HL-60 (cell line): ENCODE data around the gene TRIM28.

Experiments used
- GABPA ChIP-seq: IDR thresholded peaks from 2 replicates; pipeline ENCODE4 v1.6.1; 2012; ENCODE audit warnings: low read depth
- POLR2AphosphoS5 ChIP-seq: IDR thresholded peaks from 2 replicates; pipeline ENCODE4 v1.6.1; 2012; ENCODE audit warnings: low read depth
- TF ChIP-seq, protein P1 (sequence below): IDR thresholded peaks from one replicate; pipeline ENCODE4 v1.5.1; 2011; ENCODE audit warnings: low read length, control low read depth, inconsistent platforms; ENCODE audit not compliant: insufficient read depth
- TF ChIP-seq, protein P2 (sequence below): IDR thresholded peaks from 2 replicates; pipeline ENCODE4 v1.6.1; 2012; ENCODE audit warnings: low read depth; ENCODE audit not compliant: insufficient replicate concordance

GRCh38 chr19:58579473-58580142 is 35.7 kb downstream of the TRIM28 start:
- TF ChIP-seq POLR2AphosphoS5 (no peak), GABPA (no peak)
- TF ChIP-seq, protein P1, sequence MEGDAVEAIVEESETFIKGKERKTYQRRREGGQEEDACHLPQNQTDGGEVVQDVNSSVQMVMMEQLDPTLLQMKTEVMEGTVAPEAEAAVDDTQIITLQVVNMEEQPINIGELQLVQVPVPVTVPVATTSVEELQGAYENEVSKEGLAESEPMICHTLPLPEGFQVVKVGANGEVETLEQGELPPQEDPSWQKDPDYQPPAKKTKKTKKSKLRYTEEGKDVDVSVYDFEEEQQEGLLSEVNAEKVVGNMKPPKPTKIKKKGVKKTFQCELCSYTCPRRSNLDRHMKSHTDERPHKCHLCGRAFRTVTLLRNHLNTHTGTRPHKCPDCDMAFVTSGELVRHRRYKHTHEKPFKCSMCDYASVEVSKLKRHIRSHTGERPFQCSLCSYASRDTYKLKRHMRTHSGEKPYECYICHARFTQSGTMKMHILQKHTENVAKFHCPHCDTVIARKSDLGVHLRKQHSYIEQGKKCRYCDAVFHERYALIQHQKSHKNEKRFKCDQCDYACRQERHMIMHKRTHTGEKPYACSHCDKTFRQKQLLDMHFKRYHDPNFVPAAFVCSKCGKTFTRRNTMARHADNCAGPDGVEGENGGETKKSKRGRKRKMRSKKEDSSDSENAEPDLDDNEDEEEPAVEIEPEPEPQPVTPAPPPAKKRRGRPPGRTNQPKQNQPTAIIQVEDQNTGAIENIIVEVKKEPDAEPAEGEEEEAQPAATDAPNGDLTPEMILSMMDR, result no peak
- TF ChIP-seq, protein P2, sequence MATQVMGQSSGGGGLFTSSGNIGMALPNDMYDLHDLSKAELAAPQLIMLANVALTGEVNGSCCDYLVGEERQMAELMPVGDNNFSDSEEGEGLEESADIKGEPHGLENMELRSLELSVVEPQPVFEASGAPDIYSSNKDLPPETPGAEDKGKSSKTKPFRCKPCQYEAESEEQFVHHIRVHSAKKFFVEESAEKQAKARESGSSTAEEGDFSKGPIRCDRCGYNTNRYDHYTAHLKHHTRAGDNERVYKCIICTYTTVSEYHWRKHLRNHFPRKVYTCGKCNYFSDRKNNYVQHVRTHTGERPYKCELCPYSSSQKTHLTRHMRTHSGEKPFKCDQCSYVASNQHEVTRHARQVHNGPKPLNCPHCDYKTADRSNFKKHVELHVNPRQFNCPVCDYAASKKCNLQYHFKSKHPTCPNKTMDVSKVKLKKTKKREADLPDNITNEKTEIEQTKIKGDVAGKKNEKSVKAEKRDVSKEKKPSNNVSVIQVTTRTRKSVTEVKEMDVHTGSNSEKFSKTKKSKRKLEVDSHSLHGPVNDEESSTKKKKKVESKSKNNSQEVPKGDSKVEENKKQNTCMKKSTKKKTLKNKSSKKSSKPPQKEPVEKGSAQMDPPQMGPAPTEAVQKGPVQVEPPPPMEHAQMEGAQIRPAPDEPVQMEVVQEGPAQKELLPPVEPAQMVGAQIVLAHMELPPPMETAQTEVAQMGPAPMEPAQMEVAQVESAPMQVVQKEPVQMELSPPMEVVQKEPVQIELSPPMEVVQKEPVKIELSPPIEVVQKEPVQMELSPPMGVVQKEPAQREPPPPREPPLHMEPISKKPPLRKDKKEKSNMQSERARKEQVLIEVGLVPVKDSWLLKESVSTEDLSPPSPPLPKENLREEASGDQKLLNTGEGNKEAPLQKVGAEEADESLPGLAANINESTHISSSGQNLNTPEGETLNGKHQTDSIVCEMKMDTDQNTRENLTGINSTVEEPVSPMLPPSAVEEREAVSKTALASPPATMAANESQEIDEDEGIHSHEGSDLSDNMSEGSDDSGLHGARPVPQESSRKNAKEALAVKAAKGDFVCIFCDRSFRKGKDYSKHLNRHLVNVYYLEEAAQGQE, result no peak
